Choroid plexus epithelial cell (primary cell): ENCODE data around the gene CDHR2.

Source experiments
- DNase-seq: peaks from one replicate; pipeline ENCODE4 v3.0.0-alpha.2; 2010; ENCODE audit warnings: low read depth
- H3K4me3 ChIP-seq: 2 replicates; pipeline ENCODE4 v1.5.1; 2011; ENCODE audit warnings: low read depth, mild to moderate bottlenecking, control low read depth, low read length, moderate library complexity
- CTCF ChIP-seq: conservative IDR thresholded peaks from 2 replicates; pipeline ENCODE4 v1.5.1; 2011; ENCODE audit warnings: low read depth, mild to moderate bottlenecking, control low read depth, inconsistent platforms, low read length, moderate library complexity

Gene CDHR2

GRCh38 chr5:176644878-176645670, 95.9 kb downstream of the CDHR2 start:
- no peak for DNase-seq
- TF ChIP-seq CTCF: no peak
- no peak overlapping the region for H3K4me3 ChIP-seq
